AG08396 (cell line): ENCODE results near the gene NKX3-2.
"Not testable (repeated sequence)": the region's sequence is repeated elsewhere in the genome, so short reads cannot be mapped to it uniquely, and the experiment has no call there.

Experiments used
- DNase-seq: peaks from one replicate; pipeline ENCODE4 v3.0.0; 2012; ENCODE audit warnings: low spot score, mixed read lengths

NKX3-2 gene

GRCh38 chr4:13543839-13544605 lies at the start of gene NKX3-2:
Gene NKX3-2 (minus strand): TSS chr4:13544508. CDS start chr4:13544414, 94 bp downstream.
- peak; percentile 77 for DNase-seq

- no peak for DNase-seq
Measured at GRCh38 chr4:13592220-13592619, 47.9 kb upstream of the NKX3-2 start.

GRCh38 chr4:13590766-13591165 lies 46.5 kb upstream of the NKX3-2 start:
- no peak for DNase-seq

- no peak for DNase-seq
Measured at GRCh38 chr4:13588954-13589353, 44.6 kb upstream of the NKX3-2 start.

GRCh38 chr4:13584481-13584880 lies 40.2 kb upstream of the NKX3-2 start:
- no peak for DNase-seq

- no peak for DNase-seq
Measured at GRCh38 chr4:13580036-13580435, 35.7 kb upstream of the NKX3-2 start.

- no peak for DNase-seq
Measured at GRCh38 chr4:13577660-13578059, 33.4 kb upstream of the NKX3-2 start.

GRCh38 chr4:13570916-13571315 lies 26.6 kb upstream of the NKX3-2 start:
- DNase-seq, result no peak

- no peak for DNase-seq
Measured at GRCh38 chr4:13567125-13567524, 22.8 kb upstream of the NKX3-2 start.

GRCh38 chr4:13562876-13563275 lies 18.6 kb upstream of the NKX3-2 start:
- no peak for DNase-seq

- DNase-seq, result no peak
Measured at GRCh38 chr4:13561673-13562072, 17.4 kb upstream of the NKX3-2 start.

- DNase-seq, result not testable (repeated sequence)
Measured at GRCh38 chr4:13560111-13560510, 15.8 kb upstream of the NKX3-2 start.

GRCh38 chr4:13559413-13559812 lies 15.1 kb upstream of the NKX3-2 start:
- DNase-seq, result no peak

- no peak for DNase-seq
Measured at GRCh38 chr4:13558881-13559280, 14.6 kb upstream of the NKX3-2 start.

- no peak for DNase-seq
Measured at GRCh38 chr4:13555325-13555724, 11.0 kb upstream of the NKX3-2 start.

- no peak for DNase-seq
Measured at GRCh38 chr4:13553081-13553480, 8.8 kb upstream of the NKX3-2 start.

- peak; percentile 90 for DNase-seq
Measured at GRCh38 chr4:13548984-13549546, 4.8 kb upstream of the NKX3-2 start.

- DNase-seq, result peak; percentile 45
Measured at GRCh38 chr4:13548059-13548983, 4.0 kb upstream of the NKX3-2 start.

GRCh38 chr4:13547485-13548041 lies 3.3 kb upstream of the NKX3-2 start:
- DNase-seq, result peak; percentile 18

- peak; percentile 34 for DNase-seq
Measured at GRCh38 chr4:13546941-13547484, 2.7 kb upstream of the NKX3-2 start.

- DNase-seq, result no peak
Measured at GRCh38 chr4:13546142-13546940, 2.0 kb upstream of the NKX3-2 start.
